SK-N-SH treated with all-trans-retinoic acid at 6 μM for 48 hours (cell line): ENCODE measurements around the gene CD47.

Experiments
- ATAC-seq: fragments of 200-7000 bp; cut with Tn5 transposase; 3 replicates; pipeline ENCODE4 v1.9.1; 2020; ENCODE audit warnings: mild to moderate bottlenecking, moderate library complexity
- ARNTL ChIP-seq: fragments of 450-650 bp; formaldehyde crosslinking; IDR thresholded peaks from 2 replicates; pipeline ENCODE4 v1.5.0; 2020; ENCODE audit warnings: low read depth, mild to moderate bottlenecking, moderate library complexity, borderline replicate concordance
- CREB5 ChIP-seq: fragments of 250-450 bp; sonication (Bioruptor Pico); IDR thresholded peaks from 2 replicates; pipeline ENCODE4 v1.5.1; 2020; ENCODE audit warnings: low read depth, mild to moderate bottlenecking, moderate library complexity
- CSDC2 ChIP-seq: fragments of 250-450 bp; sonication (Bioruptor Pico); IDR thresholded peaks from 2 replicates; pipeline ENCODE4 v1.5.0; 2020; ENCODE audit warnings: mild to moderate bottlenecking, moderate library complexity
- ESRRG ChIP-seq: fragments of 250-450 bp; sonication (Bioruptor Pico); IDR thresholded peaks from 2 replicates; pipeline ENCODE4 v1.6.1; 2021; ENCODE audit warnings: mild to moderate bottlenecking
- ISL1 ChIP-seq: fragments of 250-450 bp; sonication (Bioruptor Pico); IDR thresholded peaks from 2 replicates; pipeline ENCODE4 v2.1.2; 2022; ENCODE audit warnings: mild to moderate bottlenecking, moderate library complexity
- POU6F1 ChIP-seq: fragments of 250-450 bp; sonication (Bioruptor Pico); IDR thresholded peaks from 2 replicates; pipeline ENCODE4 v1.8.0; 2021; ENCODE audit warnings: low read depth, mild to moderate bottlenecking, moderate library complexity, borderline replicate concordance
- PPARA ChIP-seq: fragments of 250-450 bp; sonication (Bioruptor Pico); IDR thresholded peaks from 2 replicates; pipeline ENCODE4 v1.5.0; 2020; ENCODE audit warnings: mild to moderate bottlenecking, borderline replicate concordance
- TCF4 ChIP-seq: fragments of 250-450 bp; sonication (Bioruptor Pico); IDR thresholded peaks from 2 replicates; pipeline ENCODE4 v1.8.0; 2021; ENCODE audit warnings: mild to moderate bottlenecking, moderate library complexity, borderline replicate concordance
- TOX ChIP-seq: fragments of 250-450 bp; sonication (Bioruptor Pico); IDR thresholded peaks from 2 replicates; pipeline ENCODE4 v1.8.0; 2021; ENCODE audit warnings: mild to moderate bottlenecking, moderate library complexity, borderline replicate concordance
- TSHZ2 ChIP-seq: fragments of 250-450 bp; sonication (Bioruptor Pico); IDR thresholded peaks from 2 replicates; pipeline ENCODE4 v1.5.0; 2020; ENCODE audit warnings: mild to moderate bottlenecking, moderate library complexity
- ZC3H10 ChIP-seq: fragments of 250-450 bp; sonication (Bioruptor Pico); IDR thresholded peaks from 2 replicates; pipeline ENCODE4 v1.5.1; 2021; ENCODE audit warnings: mild to moderate bottlenecking, moderate library complexity
- ZNF565 ChIP-seq: fragments of 450-650 bp; formaldehyde crosslinking; conservative IDR thresholded peaks from 2 replicates; pipeline ENCODE4 v1.5.0; 2020; ENCODE audit warnings: low read depth, mild to moderate bottlenecking, moderate library complexity
- ZNF70 ChIP-seq: fragments of 450-650 bp; formaldehyde crosslinking; IDR thresholded peaks from 2 replicates; pipeline ENCODE4 v1.5.0; 2020; ENCODE audit warnings: mild to moderate bottlenecking, moderate library complexity
- ZNF8 ChIP-seq: fragments of 450-650 bp; formaldehyde crosslinking; IDR thresholded peaks from 2 replicates; pipeline ENCODE4 v1.5.0; 2020; ENCODE audit warnings: mild to moderate bottlenecking, moderate library complexity
- TF ChIP-seq, protein P1 (sequence below): fragments of 250-450 bp; sonication (Bioruptor Pico); IDR thresholded peaks from 2 replicates; pipeline ENCODE4 v1.5.1; 2021; ENCODE audit warnings: mild to moderate bottlenecking, moderate library complexity
- TF ChIP-seq, protein P2 (sequence below): fragments of 250-450 bp; sonication (Bioruptor Pico); IDR thresholded peaks from 2 replicates; pipeline ENCODE4 v1.8.0; 2020; ENCODE audit warnings: mild to moderate bottlenecking, moderate library complexity, borderline replicate concordance

Gene CD47

DNA sequence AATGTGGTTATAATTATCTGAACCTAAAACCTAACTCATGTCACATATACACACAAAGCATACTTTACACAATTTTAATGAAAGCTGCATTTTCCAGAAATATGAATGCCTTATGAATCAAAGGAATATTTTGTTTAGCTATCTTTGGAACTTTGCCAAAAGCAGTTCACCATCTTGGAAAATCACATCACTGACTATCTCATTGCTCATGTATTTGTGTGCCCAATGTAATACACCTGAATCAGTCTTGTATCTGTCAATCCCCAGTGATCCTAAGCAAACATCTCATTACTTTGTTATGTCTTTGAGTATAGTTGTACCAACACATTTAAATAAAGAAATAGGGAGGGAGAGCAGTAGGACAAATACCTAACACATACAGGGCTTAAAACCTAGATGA lies 15.6 kb upstream of the CD47 start (continued):
- TF ChIP-seq CREB5 (CRISPR knock-in tag): no peak

- no peak for TF ChIP-seq CREB5 (CRISPR knock-in tag)
- no peak for TF ChIP-seq PPARA (CRISPR knock-in tag)
- no peak for TF ChIP-seq TSHZ2 (CRISPR knock-in tag)
- TF ChIP-seq ARNTL (CRISPR knock-in tag): no peak
- TF ChIP-seq CSDC2 (CRISPR knock-in tag): no peak
- no peak for TF ChIP-seq ZNF70
- no peak for TF ChIP-seq POU6F1 (CRISPR knock-in tag)
- no peak for TF ChIP-seq ZC3H10
- TF ChIP-seq, protein P1, sequence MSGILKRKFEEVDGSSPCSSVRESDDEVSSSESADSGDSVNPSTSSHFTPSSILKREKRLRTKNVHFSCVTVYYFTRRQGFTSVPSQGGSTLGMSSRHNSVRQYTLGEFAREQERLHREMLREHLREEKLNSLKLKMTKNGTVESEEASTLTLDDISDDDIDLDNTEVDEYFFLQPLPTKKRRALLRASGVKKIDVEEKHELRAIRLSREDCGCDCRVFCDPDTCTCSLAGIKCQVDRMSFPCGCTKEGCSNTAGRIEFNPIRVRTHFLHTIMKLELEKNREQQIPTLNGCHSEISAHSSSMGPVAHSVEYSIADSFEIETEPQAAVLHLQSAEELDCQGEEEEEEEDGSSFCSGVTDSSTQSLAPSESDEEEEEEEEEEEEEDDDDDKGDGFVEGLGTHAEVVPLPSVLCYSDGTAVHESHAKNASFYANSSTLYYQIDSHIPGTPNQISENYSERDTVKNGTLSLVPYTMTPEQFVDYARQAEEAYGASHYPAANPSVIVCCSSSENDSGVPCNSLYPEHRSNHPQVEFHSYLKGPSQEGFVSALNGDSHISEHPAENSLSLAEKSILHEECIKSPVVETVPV: no peak
- TF ChIP-seq ZNF8: no peak
- no peak for TF ChIP-seq TCF4 (CRISPR knock-in tag)
- TF ChIP-seq, protein P2, sequence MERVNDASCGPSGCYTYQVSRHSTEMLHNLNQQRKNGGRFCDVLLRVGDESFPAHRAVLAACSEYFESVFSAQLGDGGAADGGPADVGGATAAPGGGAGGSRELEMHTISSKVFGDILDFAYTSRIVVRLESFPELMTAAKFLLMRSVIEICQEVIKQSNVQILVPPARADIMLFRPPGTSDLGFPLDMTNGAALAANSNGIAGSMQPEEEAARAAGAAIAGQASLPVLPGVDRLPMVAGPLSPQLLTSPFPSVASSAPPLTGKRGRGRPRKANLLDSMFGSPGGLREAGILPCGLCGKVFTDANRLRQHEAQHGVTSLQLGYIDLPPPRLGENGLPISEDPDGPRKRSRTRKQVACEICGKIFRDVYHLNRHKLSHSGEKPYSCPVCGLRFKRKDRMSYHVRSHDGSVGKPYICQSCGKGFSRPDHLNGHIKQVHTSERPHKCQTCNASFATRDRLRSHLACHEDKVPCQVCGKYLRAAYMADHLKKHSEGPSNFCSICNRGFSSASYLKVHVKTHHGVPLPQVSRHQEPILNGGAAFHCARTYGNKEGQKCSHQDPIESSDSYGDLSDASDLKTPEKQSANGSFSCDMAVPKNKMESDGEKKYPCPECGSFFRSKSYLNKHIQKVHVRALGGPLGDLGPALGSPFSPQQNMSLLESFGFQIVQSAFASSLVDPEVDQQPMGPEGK: no peak
- no peak for TF ChIP-seq TOX
- TF ChIP-seq ESRRG (CRISPR knock-in tag): no peak
- no peak for TF ChIP-seq ZNF565 (CRISPR knock-in tag)
- ATAC-seq: peak; percentile 26; the same call in 1 of the 3 replicates
Measured at GRCh38 chr3:108106031-108106430, 15.2 kb upstream of the CD47 start.

DNA sequence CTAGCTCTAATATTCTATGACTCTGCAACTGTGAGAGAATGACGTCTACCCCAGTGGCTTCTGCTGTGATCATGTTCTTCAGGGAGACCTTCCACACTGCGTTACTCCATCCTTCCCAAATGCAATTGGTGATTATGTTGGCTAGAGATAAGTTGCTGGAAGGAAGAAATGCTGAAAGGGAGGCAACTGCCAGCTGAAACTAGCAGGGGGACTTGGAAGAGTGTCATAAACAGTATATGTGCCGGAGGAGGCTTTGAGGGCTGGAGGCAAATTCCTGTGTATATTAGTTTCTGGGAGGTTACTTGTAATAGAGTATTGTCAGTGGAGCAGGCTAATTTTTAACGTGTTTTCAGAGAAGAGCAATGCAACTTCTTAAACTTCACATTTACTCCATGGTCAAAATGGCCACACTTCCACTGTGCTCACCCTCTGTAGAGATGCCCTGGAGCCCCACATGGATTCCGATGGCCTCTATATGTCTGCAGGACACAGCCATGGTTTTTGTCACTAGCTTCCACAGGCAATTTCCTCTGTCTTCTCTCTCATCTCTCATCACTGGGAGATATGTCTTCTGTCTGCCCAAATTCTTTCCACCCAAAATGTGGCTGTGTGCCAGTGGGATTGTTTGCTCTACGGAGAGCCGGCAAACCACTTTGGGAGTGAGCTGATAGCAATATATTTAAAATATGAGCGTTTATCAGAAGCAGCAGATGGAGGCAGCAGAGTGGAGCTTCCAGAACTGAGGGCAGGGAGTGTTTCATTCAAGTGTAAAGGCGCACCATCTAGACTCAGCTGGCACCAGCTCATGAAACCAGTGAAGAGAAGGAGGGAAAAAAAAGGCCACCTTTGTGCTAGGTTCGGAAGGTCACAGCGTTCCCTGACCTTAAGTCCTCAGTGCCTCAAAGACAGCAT lies 13.3 kb upstream of the CD47 start:
- ATAC-seq: peak; percentile 69
- TF ChIP-seq ISL1 (CRISPR knock-in tag) (peak; percentile 59), ZC3H10 (no peak)
